GM06990 (cell line): ENCODE data around the gene PLD2.

Source experiments
- DNase-seq: peaks from one replicate; pipeline ENCODE4 v3.0.0-alpha.2; 2011; ENCODE audit not compliant: insufficient read length; ENCODE audit errors: extremely low read depth
- H3K27me3 ChIP-seq: replicated peaks from 2 replicates; pipeline ENCODE4 v1.6.0; 2011; ENCODE audit warnings: low read length; ENCODE audit not compliant: control insufficient read depth, insufficient read depth
- H3K36me3 ChIP-seq: 2 replicates; pipeline ENCODE4 v1.5.1; 2011; ENCODE audit warnings: low read length; ENCODE audit not compliant: control insufficient read depth, insufficient read depth
- H3K4me3 ChIP-seq: replicated peaks from 2 replicates; pipeline ENCODE4 v1.5.1; 2011; ENCODE audit warnings: low read depth, mild to moderate bottlenecking, control low read depth, low read length
- CTCF ChIP-seq: IDR thresholded peaks from 2 replicates; pipeline ENCODE4 v1.5.1; 2011; ENCODE audit warnings: low read length, control low read depth, mild to moderate bottlenecking, inconsistent platforms; ENCODE audit not compliant: insufficient read depth, poor library complexity, severe bottlenecking

Gene PLD2

GRCh38 chr17:4837471-4838308 lies 30.7 kb downstream of the PLD2 start:
- Histone ChIP-seq H3K36me3 (peaks cover 9% of the 10 kb centered on the region), H3K4me3 (no peak overlapping the region), H3K27me3 (no peaks in the 10 kb centered on the region)
- no peak for DNase-seq
- TF ChIP-seq CTCF, result no peak

- Histone ChIP-seq H3K27me3 (no peaks in the 10 kb centered on the region), H3K4me3 (no peak overlapping the region), H3K36me3 (peaks cover 9% of the 10 kb centered on the region)
- TF ChIP-seq CTCF, result no peak
- DNase-seq, result no peak
These were observed 31.4 kb downstream of the PLD2 start for GRCh38 chr17:4838309-4838785.

DNA sequence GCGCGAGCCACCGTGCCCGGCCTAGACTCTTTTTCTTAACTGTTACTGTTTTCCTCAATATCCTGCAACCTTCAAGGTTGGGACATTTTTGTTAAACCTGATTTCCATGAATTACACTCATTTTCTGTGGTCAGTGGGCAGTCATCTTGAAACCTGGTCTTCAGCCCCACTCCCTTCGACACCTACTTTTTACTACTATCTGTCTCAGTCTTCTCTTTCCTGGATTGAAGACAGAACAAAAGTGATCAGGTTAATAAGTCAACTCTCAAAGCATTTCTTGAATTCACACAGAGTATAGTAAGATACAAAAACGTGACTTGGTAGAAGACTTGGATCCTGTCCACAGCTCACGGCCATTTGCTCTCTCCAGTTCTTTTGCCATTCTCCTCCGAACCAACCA lies 32.3 kb downstream of the PLD2 start:
- no peak for TF ChIP-seq CTCF
- H3K4me3 ChIP-seq, result no peak overlapping the region
- no peak for DNase-seq
- H3K27me3 ChIP-seq, result no peaks in the 10 kb centered on the region
- H3K36me3 ChIP-seq, result peaks cover 9% of the 10 kb centered on the region

DNA sequence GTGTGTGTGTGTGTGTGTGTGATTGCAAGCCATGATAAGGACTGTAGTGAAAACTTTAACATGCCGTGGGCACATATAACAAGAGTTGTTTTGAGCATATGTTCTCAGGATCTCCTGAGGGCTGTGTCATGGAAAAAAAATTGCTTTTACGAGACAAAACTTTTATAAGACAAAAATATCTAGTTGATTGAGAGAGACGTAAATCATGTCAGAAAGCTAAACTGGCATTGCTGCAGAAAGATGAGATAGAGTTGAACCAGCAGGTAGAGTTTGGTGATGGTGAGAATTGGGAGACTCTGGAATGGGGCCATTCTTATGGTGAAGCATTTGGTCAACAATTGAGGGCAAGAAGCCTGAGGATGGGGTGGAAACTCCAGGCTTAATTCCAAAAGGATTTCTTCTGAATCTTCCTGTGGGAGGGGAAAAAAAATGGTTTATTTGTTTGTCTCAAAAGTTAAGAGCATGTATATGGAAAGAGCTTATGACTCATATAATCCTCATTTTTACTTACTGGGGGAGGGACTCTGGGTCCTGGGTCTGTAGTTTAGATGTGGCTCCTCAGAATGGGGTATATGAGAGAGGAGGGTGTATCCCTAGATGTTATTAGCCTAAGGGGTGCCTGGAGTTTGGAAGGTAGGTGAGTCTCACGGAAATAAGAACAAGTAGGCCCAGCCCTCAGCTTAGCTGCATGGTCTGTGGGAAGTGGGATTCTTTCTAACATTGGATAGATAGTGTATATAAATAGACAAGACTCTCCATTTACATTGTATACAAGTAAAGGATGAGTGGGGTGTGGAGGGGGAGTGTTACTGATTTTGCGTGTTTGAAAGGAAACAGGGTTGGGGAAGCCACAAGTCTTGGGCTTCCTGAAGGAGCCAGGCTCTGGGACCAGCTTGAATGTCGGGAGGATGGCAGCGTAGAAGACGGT lies 33.3 kb downstream of the PLD2 start:
- DNase-seq, result no peak
- Histone ChIP-seq H3K36me3 (peaks cover 9% of the 10 kb centered on the region), H3K27me3 (no peaks in the 10 kb centered on the region), H3K4me3 (no peak overlapping the region)
- TF ChIP-seq CTCF, result no peak

- TF ChIP-seq CTCF, result no peak
- H3K36me3 ChIP-seq, result peaks cover 9% of the 10 kb centered on the region
- H3K4me3 ChIP-seq, result no peak overlapping the region
- H3K27me3 ChIP-seq, result no peaks in the 10 kb centered on the region
- no peak for DNase-seq
These were observed 33.9 kb downstream of the PLD2 start for GRCh38 chr17:4840893-4841242.
